HL-60 (cell line): Measurements from ENCODE around the gene CHDH.

Experiments used
- DNase-seq, 2 experiments: peaks; one replicate each; pipeline ENCODE4 v3.0.0-alpha.2; 2010 to 2020; ENCODE audit warnings: low read depth in 1 of 2, low spot score in 1 of 2
- H3K27ac ChIP-seq: fragments of 250-450 bp; sonication (Bioruptor Pico); replicated peaks from 2 replicates; pipeline ENCODE4 v1.5.1; 2020; ENCODE audit warnings: mild to moderate bottlenecking, moderate library complexity
- H3K27me3 ChIP-seq: fragments of 250-450 bp; sonication (Bioruptor Pico); 2 replicates; pipeline ENCODE4 v1.5.1; 2021; ENCODE audit warnings: mild to moderate bottlenecking, moderate library complexity; ENCODE audit not compliant: insufficient read depth, poor library complexity, severe bottlenecking
- H3K4me3 ChIP-seq: replicated peaks from 2 replicates; pipeline ENCODE4 v1.5.1; 2011; ENCODE audit warnings: mild to moderate bottlenecking, control low read depth, low read length; ENCODE audit not compliant: insufficient read depth
- GABPA ChIP-seq: IDR thresholded peaks from 2 replicates; pipeline ENCODE4 v1.6.1; 2012; ENCODE audit warnings: low read depth
- POLR2AphosphoS5 ChIP-seq: IDR thresholded peaks from 2 replicates; pipeline ENCODE4 v1.6.1; 2012; ENCODE audit warnings: low read depth
- SPI1 ChIP-seq: IDR thresholded peaks from 2 replicates; pipeline ENCODE4 v1.6.1; 2012; ENCODE audit warnings: low read depth, mild to moderate bottlenecking, borderline replicate concordance
- TF ChIP-seq, protein P1 (sequence below): IDR thresholded peaks from one replicate; pipeline ENCODE4 v1.5.1; 2011; ENCODE audit warnings: low read length, control low read depth, inconsistent platforms; ENCODE audit not compliant: insufficient read depth
- TF ChIP-seq, protein P2 (sequence below): IDR thresholded peaks from 2 replicates; pipeline ENCODE4 v1.6.1; 2012; ENCODE audit warnings: low read depth; ENCODE audit not compliant: insufficient replicate concordance

The CHDH gene

GRCh38 chr3:53881691-53882593 is 35.7 kb upstream of the CHDH start, which contains the start of gene ACTR8:
ACTR8 (minus strand) TSS chr3:53882152; CDS start chr3:53882101, 51 bp downstream.
- H3K4me3 ChIP-seq: peak within 1 kb of the TSS; percentile 83
- TF ChIP-seq POLR2AphosphoS5: peak; percentile 84
- TF ChIP-seq, protein P1, sequence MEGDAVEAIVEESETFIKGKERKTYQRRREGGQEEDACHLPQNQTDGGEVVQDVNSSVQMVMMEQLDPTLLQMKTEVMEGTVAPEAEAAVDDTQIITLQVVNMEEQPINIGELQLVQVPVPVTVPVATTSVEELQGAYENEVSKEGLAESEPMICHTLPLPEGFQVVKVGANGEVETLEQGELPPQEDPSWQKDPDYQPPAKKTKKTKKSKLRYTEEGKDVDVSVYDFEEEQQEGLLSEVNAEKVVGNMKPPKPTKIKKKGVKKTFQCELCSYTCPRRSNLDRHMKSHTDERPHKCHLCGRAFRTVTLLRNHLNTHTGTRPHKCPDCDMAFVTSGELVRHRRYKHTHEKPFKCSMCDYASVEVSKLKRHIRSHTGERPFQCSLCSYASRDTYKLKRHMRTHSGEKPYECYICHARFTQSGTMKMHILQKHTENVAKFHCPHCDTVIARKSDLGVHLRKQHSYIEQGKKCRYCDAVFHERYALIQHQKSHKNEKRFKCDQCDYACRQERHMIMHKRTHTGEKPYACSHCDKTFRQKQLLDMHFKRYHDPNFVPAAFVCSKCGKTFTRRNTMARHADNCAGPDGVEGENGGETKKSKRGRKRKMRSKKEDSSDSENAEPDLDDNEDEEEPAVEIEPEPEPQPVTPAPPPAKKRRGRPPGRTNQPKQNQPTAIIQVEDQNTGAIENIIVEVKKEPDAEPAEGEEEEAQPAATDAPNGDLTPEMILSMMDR: no peak
- TF ChIP-seq, protein P2, sequence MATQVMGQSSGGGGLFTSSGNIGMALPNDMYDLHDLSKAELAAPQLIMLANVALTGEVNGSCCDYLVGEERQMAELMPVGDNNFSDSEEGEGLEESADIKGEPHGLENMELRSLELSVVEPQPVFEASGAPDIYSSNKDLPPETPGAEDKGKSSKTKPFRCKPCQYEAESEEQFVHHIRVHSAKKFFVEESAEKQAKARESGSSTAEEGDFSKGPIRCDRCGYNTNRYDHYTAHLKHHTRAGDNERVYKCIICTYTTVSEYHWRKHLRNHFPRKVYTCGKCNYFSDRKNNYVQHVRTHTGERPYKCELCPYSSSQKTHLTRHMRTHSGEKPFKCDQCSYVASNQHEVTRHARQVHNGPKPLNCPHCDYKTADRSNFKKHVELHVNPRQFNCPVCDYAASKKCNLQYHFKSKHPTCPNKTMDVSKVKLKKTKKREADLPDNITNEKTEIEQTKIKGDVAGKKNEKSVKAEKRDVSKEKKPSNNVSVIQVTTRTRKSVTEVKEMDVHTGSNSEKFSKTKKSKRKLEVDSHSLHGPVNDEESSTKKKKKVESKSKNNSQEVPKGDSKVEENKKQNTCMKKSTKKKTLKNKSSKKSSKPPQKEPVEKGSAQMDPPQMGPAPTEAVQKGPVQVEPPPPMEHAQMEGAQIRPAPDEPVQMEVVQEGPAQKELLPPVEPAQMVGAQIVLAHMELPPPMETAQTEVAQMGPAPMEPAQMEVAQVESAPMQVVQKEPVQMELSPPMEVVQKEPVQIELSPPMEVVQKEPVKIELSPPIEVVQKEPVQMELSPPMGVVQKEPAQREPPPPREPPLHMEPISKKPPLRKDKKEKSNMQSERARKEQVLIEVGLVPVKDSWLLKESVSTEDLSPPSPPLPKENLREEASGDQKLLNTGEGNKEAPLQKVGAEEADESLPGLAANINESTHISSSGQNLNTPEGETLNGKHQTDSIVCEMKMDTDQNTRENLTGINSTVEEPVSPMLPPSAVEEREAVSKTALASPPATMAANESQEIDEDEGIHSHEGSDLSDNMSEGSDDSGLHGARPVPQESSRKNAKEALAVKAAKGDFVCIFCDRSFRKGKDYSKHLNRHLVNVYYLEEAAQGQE: peak; percentile 69
- TF ChIP-seq SPI1: no peak
- no peak for TF ChIP-seq GABPA
- no peaks in the 10 kb centered on the region for H3K27me3 ChIP-seq
- H3K27ac ChIP-seq: peak within 1 kb of the TSS; percentile 88
- DNase-seq: peak; percentile 65 to 85

GRCh38 chr3:53880396-53881345 is 34.5 kb upstream of the CHDH start:
- peak overlapping the region; percentile 83 for H3K4me3 ChIP-seq
- TF ChIP-seq SPI1 (no peak), POLR2AphosphoS5 (no peak), GABPA (no peak)
- TF ChIP-seq, protein P1: no peak
- TF ChIP-seq, protein P2: no peak
- peak overlapping the region; percentile 88 for H3K27ac ChIP-seq
- H3K27me3 ChIP-seq: no peaks in the 10 kb centered on the region
- DNase-seq: no peak

DNA sequence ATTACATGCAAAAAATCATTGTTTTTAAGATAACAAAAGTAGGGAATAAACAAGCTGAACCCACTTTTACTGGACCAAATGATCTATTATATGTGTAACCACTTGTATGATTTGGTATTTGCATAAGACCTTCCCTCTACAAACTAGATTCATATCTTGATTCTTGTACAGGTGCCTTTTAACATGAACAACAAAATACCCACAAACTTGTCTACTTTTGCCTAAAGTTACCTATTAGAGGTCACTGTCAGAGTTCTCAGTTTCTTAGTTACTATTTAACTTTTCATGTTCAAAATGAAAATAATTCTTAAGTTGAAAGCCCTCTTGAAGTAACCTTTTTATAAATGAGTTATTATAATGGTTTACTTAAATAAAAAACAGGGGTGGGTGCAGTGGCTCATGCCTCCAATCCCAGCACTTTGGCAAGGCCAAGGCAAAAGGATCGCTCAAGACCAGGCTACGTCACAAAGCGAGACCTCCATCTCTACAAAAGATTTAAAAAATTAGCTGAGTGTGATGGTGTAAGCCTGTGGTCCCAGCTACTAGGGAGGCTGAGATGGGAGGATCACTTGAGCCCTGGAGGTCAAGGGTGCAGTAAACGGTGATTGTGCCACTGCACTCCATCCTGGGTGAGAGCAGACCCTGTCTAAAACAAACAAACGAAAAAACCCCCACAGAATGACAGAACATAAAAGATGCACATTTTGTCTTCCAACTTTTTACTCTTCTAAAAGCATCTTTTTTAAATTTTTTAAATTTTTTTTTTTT is 19.7 kb upstream of the CHDH start:
- TF ChIP-seq SPI1 (no peak), POLR2AphosphoS5 (no peak), GABPA (no peak)
- TF ChIP-seq, protein P1: no peak
- TF ChIP-seq, protein P2: no peak
- H3K4me3 ChIP-seq: no peak overlapping the region
- no peaks in the 10 kb centered on the region for H3K27me3 ChIP-seq
- no peak for DNase-seq
- H3K27ac ChIP-seq: no peak overlapping the region
